Common myeloid progenitor, CD34-positive (primary cell): ENCODE measurements around the gene TSTD2.
A peak's percentile ranks its signal among the peaks of the same experiment; 100 is the strongest.

Experiments
- CTCF ChIA-PET: fragments of 350-600 bp; sonication (Branson Sonifier 250); formaldehyde crosslinking; loops from one replicate; lab custom pipeline; 2021; ENCODE audit warnings: antibody characterized with exemption; lab: Charles Lee
- POLR2A ChIA-PET: fragments of 350-600 bp; sonication (Branson Sonifier 250); formaldehyde crosslinking; loops from one replicate; lab custom pipeline; 2021; ENCODE audit warnings: antibody characterized with exemption; lab: Charles Lee
- DNase-seq, 3 donors: peaks; one replicate each; pipeline versions ENCODE4 v3.0.0 to v3.0.0-alpha.2; 2013
- H3K27ac ChIP-seq, 2 experiments: 1 replicate in 1 of 2; 2 replicates in 1 of 2; pipeline ENCODE4 v1.7.0; 2013; ENCODE audit warnings: inconsistent platforms in 2 of 2, low read length in 2 of 2, mild to moderate bottlenecking in 2 of 2, low read depth in 1 of 2, moderate library complexity in 1 of 2; ENCODE audit not compliant: severe bottlenecking in 2 of 2, insufficient read depth in 1 of 2, poor library complexity in 1 of 2
- H3K27me3 ChIP-seq, 5 experiments: replicated peaks in 2 of 5; 1 replicate in 3 of 5; 2 replicates in 2 of 5; pipeline versions ENCODE4 v1.6.1 to v1.7.0; 2013; ENCODE audit warnings: low read length in 4 of 5, mild to moderate bottlenecking in 2 of 5, moderate library complexity in 2 of 5, inconsistent platforms in 1 of 5; ENCODE audit not compliant: insufficient read depth in 5 of 5, control insufficient read depth in 4 of 5
- H3K36me3 ChIP-seq, 4 experiments: 1 replicate in 2 of 4; 2 replicates in 2 of 4; pipeline versions ENCODE4 v1.6.1 to v1.7.0; 2013; ENCODE audit warnings: low read length in 3 of 4, control low read depth in 1 of 4, mild to moderate bottlenecking in 1 of 4; ENCODE audit not compliant: control insufficient read depth in 4 of 4, insufficient read depth in 4 of 4
- H3K4me1 ChIP-seq, 4 experiments: 1 replicate in 3 of 4; 2 replicates in 1 of 4; pipeline versions ENCODE4 v1.6.1 to v1.7.1; 2013; ENCODE audit warnings: low read length in 3 of 4, mild to moderate bottlenecking in 3 of 4, control low read depth in 1 of 4, inconsistent platforms in 1 of 4, moderate library complexity in 1 of 4; ENCODE audit not compliant: control insufficient read depth in 4 of 4, insufficient read depth in 4 of 4; ENCODE audit errors: control extremely low read depth in 1 of 4
- H3K4me3 ChIP-seq, 7 experiments: 1 replicate in 4 of 7; 2 replicates in 3 of 7; pipeline versions ENCODE4 v1.5.1 to v1.7.0; 2013; ENCODE audit warnings: mild to moderate bottlenecking in 7 of 7, low read length in 6 of 7, moderate library complexity in 6 of 7, inconsistent platforms in 2 of 7, low read depth in 2 of 7, control low read depth in 1 of 7; ENCODE audit not compliant: insufficient read depth in 4 of 7, control insufficient read depth in 1 of 7; ENCODE audit errors: extremely low read depth in 1 of 7
- H3K9me3 ChIP-seq, 5 experiments: 1 replicate in 4 of 5; 2 replicates in 1 of 5; pipeline versions ENCODE4 v1.6.1 to v1.7.1; 2013; ENCODE audit warnings: low read length in 4 of 5, mild to moderate bottlenecking in 2 of 5, inconsistent platforms in 1 of 5, low read depth in 1 of 5, moderate library complexity in 1 of 5; ENCODE audit not compliant: control insufficient read depth in 4 of 5, insufficient read depth in 2 of 5; ENCODE audit errors: control extremely low read depth in 1 of 5
- WGBS: methylation state at CpG from one replicate; pipeline ENCODE4 v1.1.5; 2013; ENCODE audit not compliant: insufficient coverage; 5-methylcytosine and 5-hydroxymethylcytosine counted together

TSTD2 gene

GRCh38 chr9:97561501-97561900 is 71.7 kb downstream of the TSTD2 start:
- H3K4me3 ChIP-seq = no peak overlapping the region
- H3K36me3 ChIP-seq = no peaks in the 10 kb centered on the region
- H3K27ac ChIP-seq = no peak overlapping the region
- ChIA-PET POLR2A (no interaction called here), CTCF (interaction anchor here (0.8 to 3.3 kb wide), 3 partner anchors 9 to 92 kb away, joined by 3 to 13 read pairs (median 3); no protein-coding TSS in a partner anchor)
- 15% methylated on average over 1 of the region's 3 CpGs for WGBS
- H3K9me3 ChIP-seq = no peaks in the 10 kb centered on the region
- DNase-seq = peak in 1 of 3 donors; percentile 4
- H3K27me3 ChIP-seq = no peaks in the 10 kb centered on the region
- H3K4me1 ChIP-seq = peaks cover 0 to 27% (median 17%) of the 10 kb centered on the region in 4 experiments

DNA sequence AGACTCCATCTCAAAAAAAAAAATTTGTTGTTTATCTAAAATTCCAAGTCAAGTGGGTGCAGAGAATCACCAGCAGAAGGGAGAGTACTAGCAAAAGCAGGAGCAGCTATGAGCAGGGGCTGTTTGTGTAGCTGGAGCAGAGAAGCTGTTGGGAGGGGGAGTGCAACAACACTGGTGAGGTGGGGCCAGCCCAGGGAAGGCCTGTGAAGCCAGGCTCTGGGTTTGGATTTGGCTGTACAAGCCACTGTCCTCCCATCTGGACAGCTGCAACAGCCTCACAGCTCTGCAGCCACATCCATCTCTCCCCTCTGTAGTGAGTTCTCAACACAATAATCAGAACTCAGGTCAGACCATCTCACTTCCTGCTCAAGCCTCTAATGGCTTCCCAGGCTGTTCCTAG is 72.3 kb downstream of the TSTD2 start:
- Histone ChIP-seq H3K36me3 (no peaks in the 10 kb centered on the region), H3K4me3 (no peak overlapping the region), H3K4me1 (peaks cover 0 to 27% (median 17%) of the 10 kb centered on the region in 4 experiments), H3K9me3 (no peaks in the 10 kb centered on the region), H3K27ac (no peak overlapping the region), H3K27me3 (no peaks in the 10 kb centered on the region)
- ChIA-PET CTCF (interaction anchor here (0.8 to 3.3 kb wide), 3 partner anchors 9 to 91 kb away, joined by 3 to 13 read pairs (median 3); no protein-coding TSS in a partner anchor), POLR2A (no interaction called here)
- DNase-seq = no peak

DNA sequence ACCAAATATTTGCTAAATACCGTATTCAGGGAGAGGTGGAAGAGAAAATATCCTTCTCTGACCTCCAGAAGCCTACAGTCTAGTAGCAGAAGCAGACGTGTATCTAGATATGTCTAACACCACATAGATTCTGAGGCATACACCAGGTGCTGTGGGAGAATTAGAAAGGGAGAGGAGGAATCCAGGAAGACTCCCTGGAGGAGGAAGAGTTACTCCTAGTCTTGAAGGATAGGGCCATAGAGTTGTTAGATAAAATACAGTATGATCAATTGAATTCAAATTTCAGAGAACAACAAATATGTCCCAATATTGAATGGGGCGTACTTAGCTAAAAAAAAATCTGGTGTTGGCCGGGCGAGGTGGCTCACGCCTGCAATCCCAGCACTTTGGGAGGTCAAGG is 73.0 kb downstream of the TSTD2 start:
- CTCF ChIA-PET = interaction anchor here (3.3 kb wide), 1 partner anchor 91 kb away, joined by 13 read pairs; no protein-coding TSS in a partner anchor

GRCh38 chr9:97559111-97559514 is 74.1 kb downstream of the TSTD2 start:
- H3K27me3 ChIP-seq = no peaks in the 10 kb centered on the region
- DNase-seq = peak in 2 of 3 donors; percentile 26 to 36
- H3K4me3 ChIP-seq = no peak overlapping the region
- peaks cover 0 to 27% (median 17%) of the 10 kb centered on the region in 4 experiments for H3K4me1 ChIP-seq
- CTCF ChIA-PET = interaction anchor here (3.3 kb wide), 1 partner anchor 90 kb away, joined by 13 read pairs; no protein-coding TSS in a partner anchor
- POLR2A ChIA-PET = no interaction called here
- no peaks in the 10 kb centered on the region for H3K9me3 ChIP-seq
- H3K27ac ChIP-seq = no peak overlapping the region
- 73% methylated on average over 7 of the region's 10 CpGs for WGBS
- no peaks in the 10 kb centered on the region for H3K36me3 ChIP-seq

More for the DNA sequence above, 73.0 kb downstream of the TSTD2 start:
- no peak for DNase-seq
- POLR2A ChIA-PET = no interaction called here
- peaks cover 0 to 27% (median 17%) of the 10 kb centered on the region in 4 experiments for H3K4me1 ChIP-seq
- H3K4me3 ChIP-seq = no peak overlapping the region
- no peaks in the 10 kb centered on the region for H3K27me3 ChIP-seq
- H3K36me3 ChIP-seq = no peaks in the 10 kb centered on the region
- H3K27ac ChIP-seq = no peak overlapping the region
- H3K9me3 ChIP-seq = no peaks in the 10 kb centered on the region
- 100% methylated on average over 6 of the region's 6 CpGs for WGBS

DNA sequence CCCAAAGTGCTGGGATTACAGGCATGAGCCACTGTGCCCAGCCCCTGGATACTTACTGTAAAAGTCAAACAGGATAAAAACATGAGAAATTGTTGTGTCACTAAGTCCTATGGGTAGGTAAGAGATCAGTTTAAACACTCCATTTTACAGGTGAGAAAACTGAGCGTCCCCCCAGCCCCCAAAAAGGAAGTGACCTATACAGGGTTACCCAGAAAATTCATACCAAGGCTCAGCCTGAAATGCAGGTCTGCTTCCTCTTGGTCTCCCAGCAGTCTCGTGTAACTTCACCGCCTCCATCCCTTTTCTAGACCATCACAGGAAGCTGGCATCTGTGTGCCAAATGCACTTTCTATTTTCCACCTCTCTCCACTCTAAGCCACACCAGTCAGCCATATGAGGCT is 74.5 kb downstream of the TSTD2 start:
- H3K4me3 ChIP-seq = no peak overlapping the region
- H3K4me1 ChIP-seq = peaks cover 0 to 27% (median 17%) of the 10 kb centered on the region in 4 experiments
- H3K27me3 ChIP-seq = no peaks in the 10 kb centered on the region
- H3K9me3 ChIP-seq = no peaks in the 10 kb centered on the region
- DNase-seq = peak in 2 of 3 donors; percentile 31 to 44
- WGBS = 34% methylated on average over 3 of the region's 3 CpGs
- H3K27ac ChIP-seq = no peak overlapping the region
- CTCF ChIA-PET = no interaction called here
- no peaks in the 10 kb centered on the region for H3K36me3 ChIP-seq
- POLR2A ChIA-PET = no interaction called here

GRCh38 chr9:97557606-97558095 is 75.5 kb downstream of the TSTD2 start:
- Histone ChIP-seq H3K4me3 (peak overlapping the region in 1 of 7 experiments; percentile 34), H3K27me3 (peaks cover 0 to 3% (median 0%) of the 10 kb centered on the region in 5 experiments), H3K9me3 (no peaks in the 10 kb centered on the region), H3K27ac (no peak overlapping the region), H3K4me1 (peaks cover 0 to 27% (median 17%) of the 10 kb centered on the region in 4 experiments), H3K36me3 (no peaks in the 10 kb centered on the region)
- POLR2A ChIA-PET = no interaction called here
- 7% methylated on average over 4 of the region's 7 CpGs for WGBS
- DNase-seq = peak in 2 of 3 donors; percentile 55 to 61
- CTCF ChIA-PET = interaction anchor here (1.4 kb wide), 1 partner anchor 88 kb away, joined by 4 read pairs; no protein-coding TSS in a partner anchor
